HEK293 (cell line): ENCODE results near the gene ATP4A.

Experiments
- ZFP37 ChIP-seq: fragments of 450-650 bp; formaldehyde crosslinking; IDR thresholded peaks from 2 replicates; pipeline ENCODE4 v1.5.1; 2016; ENCODE audit warnings: missing biosample characterization, missing genetic modification characterization
- ZNF114 ChIP-seq: fragments of 450-650 bp; formaldehyde crosslinking; IDR thresholded peaks from 2 replicates; pipeline ENCODE4 v1.5.0; 2017; ENCODE audit warnings: missing biosample characterization, missing genetic modification characterization
- ZNF211 ChIP-seq: fragments of 450-650 bp; formaldehyde crosslinking; IDR thresholded peaks from 2 replicates; pipeline ENCODE4 v1.5.1; 2016; ENCODE audit warnings: low read depth, missing biosample characterization, missing genetic modification characterization
- ZNF23 ChIP-seq: fragments of 450-650 bp; formaldehyde crosslinking; IDR thresholded peaks from 2 replicates; pipeline ENCODE4 v1.5.1; 2016; ENCODE audit warnings: missing biosample characterization, missing genetic modification characterization, borderline replicate concordance
- ZNF416 ChIP-seq: fragments of 450-650 bp; formaldehyde crosslinking; IDR thresholded peaks from 2 replicates; pipeline ENCODE4 v1.5.1; 2016; ENCODE audit warnings: missing biosample characterization, missing genetic modification characterization
- ZNF426 ChIP-seq: fragments of 450-650 bp; formaldehyde crosslinking; IDR thresholded peaks from 2 replicates; pipeline ENCODE4 v1.5.1; 2017; ENCODE audit warnings: missing biosample characterization, missing genetic modification characterization, mild to moderate bottlenecking, inconsistent platforms, moderate library complexity
- ZNF621 ChIP-seq: fragments of 450-650 bp; formaldehyde crosslinking; IDR thresholded peaks from 2 replicates; pipeline ENCODE4 v1.5.1; 2017; ENCODE audit warnings: missing biosample characterization, missing genetic modification characterization
- ZNF747 ChIP-seq: fragments of 450-650 bp; formaldehyde crosslinking; IDR thresholded peaks from 2 replicates; pipeline ENCODE4 v1.5.1; 2016; ENCODE audit warnings: missing biosample characterization, missing genetic modification characterization
- TF ChIP-seq, protein P1 (sequence below): fragments of 450-650 bp; formaldehyde crosslinking; IDR thresholded peaks from 2 replicates; pipeline ENCODE4 v1.5.1; 2016; ENCODE audit warnings: missing biosample characterization, missing genetic modification characterization

Gene ATP4A

DNA sequence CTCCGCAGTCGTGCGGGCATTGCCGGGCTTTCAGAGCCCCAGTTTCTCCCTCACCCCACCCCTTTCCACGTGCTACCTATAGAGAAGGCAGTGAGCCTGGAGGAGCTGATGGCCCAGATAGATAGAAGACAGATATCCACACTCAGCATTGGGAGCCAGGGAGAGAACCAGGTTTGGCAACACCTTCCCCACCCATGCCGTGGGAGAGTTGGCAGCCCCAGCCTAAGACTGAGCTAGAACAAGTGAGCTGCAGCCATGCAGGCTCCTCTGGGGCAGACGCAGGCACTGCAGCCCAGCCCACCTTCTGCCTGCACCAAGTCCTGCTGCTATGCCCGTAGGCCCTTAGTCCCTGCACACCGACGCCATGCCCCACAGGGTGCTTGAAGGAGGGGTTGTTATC, 62.8 kb downstream of the ATP4A start (continued):
- TF ChIP-seq, protein P1, sequence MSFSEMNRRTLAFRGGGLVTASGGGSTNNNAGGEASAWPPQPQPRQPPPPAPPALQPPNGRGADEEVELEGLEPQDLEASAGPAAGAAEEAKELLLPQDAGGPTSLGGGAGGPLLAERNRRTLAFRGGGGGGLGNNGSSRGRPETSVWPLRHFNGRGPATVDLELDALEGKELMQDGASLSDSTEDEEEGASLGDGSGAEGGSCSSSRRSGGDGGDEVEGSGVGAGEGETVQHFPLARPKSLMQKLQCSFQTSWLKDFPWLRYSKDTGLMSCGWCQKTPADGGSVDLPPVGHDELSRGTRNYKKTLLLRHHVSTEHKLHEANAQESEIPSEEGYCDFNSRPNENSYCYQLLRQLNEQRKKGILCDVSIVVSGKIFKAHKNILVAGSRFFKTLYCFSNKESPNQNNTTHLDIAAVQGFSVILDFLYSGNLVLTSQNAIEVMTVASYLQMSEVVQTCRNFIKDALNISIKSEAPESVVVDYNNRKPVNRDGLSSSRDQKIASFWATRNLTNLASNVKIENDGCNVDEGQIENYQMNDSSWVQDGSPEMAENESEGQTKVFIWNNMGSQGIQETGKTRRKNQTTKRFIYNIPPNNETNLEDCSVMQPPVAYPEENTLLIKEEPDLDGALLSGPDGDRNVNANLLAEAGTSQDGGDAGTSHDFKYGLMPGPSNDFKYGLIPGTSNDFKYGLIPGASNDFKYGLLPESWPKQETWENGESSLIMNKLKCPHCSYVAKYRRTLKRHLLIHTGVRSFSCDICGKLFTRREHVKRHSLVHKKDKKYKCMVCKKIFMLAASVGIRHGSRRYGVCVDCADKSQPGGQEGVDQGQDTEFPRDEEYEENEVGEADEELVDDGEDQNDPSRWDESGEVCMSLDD (tag by site-specific recombination), result no peak
- TF ChIP-seq ZNF621 (tag by site-specific recombination) (no peak), ZNF416 (tag by site-specific recombination) (no peak), ZNF747 (no peak), ZNF23 (tag by site-specific recombination) (no peak), ZNF211 (no peak), ZNF426 (tag by site-specific recombination) (no peak), ZNF114 (tag by site-specific recombination) (no peak), ZFP37 (no peak)
